ENCODE measurements around the gene ZNF280B.

- TF ChIP-seq CTCF (conservative IDR thresholded peaks at IDR 0.05), result no peak
- TF ChIP-seq EZH2 (IDR thresholded peaks at IDR 0.05; ENCODE audit: low read depth), result no peak
These were observed 42.8 kb downstream of the ZNF280B start for GRCh38 chr22:22465782-22466181.
